ENCODE data around the gene L3MBTL1.
"Not testable (repeated sequence)": the region's sequence is repeated elsewhere in the genome, so short reads cannot be mapped to it uniquely, and the experiment has no call there.

The L3MBTL1 gene

DNA sequence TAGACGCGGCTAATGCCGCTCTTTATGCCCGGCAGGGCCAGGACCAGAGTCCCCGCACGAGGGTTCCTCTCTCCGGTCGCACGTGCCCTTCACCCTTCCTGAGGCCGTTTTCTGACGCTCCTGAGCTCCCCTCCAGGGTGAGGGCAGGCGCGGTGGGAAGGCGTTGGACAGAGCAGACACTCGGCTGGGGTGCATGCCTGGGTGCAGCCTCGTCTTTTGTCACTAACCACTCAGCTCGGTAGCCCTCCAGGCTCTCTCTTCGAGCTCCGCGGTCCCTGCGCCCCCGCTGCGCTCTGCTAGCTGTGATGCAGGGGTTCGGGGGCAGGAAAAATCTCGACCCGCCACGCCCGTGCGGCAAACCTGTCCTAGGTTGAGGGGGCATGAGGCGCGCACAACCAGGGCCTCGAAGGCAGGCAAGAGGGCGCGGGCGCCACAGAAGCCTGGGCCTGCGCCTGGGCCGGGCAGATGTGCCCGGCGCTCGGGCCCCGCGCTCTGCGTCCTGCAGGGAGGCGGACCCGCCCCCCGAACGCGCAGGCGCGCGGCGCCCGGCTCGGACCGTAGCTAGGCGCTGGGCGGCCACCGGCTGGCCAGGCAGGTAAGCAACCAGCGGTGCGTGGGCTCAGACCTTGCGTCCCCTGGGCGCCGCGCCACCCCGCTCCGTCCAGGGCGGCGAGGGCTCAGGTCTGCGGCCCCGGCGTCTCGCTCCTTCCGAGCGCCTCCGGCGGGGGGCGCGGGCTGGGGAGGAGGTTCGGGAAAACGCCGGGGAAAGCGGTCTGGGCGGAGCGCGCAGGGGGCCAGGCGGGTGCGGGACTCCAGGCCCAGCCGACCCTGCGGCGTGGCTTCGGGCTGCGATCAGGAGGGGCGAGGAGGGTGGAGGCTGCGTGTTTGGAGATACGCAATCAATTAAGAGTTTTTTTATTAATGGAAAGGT lies at the start of gene L3MBTL1:
L3MBTL1 (plus strand) TSS at position 548 of the 931 bp plus-strand sequence. CDS start 5,807 bp downstream, outside the sequence.
- DNase-seq: no peak

DNA sequence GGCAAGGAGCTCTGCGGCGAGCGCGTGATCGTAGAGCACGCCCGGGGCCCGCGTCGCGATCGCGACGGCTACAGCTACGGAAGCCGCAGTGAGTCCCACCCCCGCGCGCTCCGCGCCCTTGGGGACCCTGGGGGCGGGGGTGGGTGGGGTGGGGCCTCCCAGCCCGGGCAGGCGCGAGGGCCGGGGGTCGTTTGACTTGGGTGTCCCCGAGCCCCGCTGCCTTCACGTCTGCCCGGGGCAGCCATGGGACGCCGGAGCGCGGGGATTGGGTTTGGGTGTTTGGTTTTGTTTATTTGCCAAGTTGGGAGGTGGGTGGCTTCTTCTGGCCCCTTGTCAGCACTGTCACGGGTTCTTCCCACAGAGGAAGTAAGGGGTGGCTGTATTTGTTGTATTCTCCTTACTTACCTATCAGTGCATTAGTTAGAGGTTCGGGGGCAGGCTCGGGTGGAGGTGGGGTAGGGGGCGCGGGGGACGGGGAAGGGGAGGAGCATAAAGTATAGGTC lies 49.0 kb upstream of the L3MBTL1 start:
- DNase-seq: no peak

- DNase-seq: no peak
Observed at GRCh38 chr20:43459022-43459942, 48.2 kb upstream of the L3MBTL1 start.

- DNase-seq: no peak
Observed at GRCh38 chr20:43460172-43460829, 47.2 kb upstream of the L3MBTL1 start.

DNA sequence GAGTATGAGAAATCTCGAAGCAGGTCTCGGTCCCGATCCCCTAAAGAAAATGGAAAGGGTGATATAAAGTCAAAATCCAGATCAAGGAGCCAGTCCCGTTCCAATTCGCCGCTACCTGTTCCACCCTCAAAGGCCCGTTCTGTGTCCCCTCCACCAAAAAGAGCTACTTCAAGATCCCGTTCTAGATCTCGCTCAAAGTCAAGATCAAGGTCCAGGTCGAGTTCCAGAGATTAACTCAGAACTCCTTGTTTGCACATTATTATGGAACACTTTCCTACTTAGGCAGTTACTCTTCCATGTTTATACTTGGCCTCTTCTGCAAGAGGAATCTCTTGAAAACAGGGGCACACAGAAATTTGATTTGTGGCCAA lies 46.7 kb upstream of the L3MBTL1 start:
- no peak for DNase-seq

GRCh38 chr20:43461894-43462659 lies 45.4 kb upstream of the L3MBTL1 start:
- no peak for DNase-seq

DNA sequence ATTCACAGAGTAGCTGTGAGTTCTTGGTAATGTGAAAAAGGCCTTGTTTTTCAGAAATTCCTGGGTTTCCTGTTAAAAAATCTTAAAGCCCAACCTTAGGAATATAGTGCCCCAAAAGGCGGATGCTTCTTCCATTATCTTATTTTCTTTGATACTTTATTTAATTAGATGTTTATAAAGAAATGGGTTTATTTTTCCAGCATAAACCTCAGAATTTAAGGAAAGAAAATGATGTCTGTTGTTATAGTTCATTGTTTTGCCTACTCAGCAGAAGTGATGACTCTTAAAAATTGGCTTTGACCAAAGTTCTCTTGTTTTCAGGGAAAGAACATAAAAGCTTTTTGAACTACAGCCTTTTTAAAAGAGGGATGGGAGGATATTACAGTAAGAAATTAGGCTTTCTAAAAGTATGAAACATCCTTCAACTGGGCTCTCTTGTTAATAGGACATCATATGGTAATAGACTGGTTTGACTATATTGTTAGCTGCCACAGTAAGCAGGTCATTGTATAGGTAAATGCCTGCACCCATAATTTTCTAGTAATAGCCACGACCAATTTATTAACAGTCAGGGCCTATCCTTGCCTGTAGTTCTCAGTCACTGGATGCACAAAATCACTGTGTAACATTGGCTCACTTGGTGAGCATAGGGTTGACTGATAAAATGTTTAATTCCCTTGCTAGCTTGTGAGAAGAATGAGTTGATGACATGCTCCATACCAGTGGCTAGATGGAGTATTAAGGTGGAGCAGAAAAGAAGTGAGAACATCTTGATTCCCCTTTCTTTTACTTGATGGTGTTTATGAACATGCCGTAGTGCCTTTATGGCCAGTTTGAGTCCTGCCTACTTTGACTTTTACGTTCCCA lies 44.6 kb upstream of the L3MBTL1 start:
- no peak for DNase-seq

DNA sequence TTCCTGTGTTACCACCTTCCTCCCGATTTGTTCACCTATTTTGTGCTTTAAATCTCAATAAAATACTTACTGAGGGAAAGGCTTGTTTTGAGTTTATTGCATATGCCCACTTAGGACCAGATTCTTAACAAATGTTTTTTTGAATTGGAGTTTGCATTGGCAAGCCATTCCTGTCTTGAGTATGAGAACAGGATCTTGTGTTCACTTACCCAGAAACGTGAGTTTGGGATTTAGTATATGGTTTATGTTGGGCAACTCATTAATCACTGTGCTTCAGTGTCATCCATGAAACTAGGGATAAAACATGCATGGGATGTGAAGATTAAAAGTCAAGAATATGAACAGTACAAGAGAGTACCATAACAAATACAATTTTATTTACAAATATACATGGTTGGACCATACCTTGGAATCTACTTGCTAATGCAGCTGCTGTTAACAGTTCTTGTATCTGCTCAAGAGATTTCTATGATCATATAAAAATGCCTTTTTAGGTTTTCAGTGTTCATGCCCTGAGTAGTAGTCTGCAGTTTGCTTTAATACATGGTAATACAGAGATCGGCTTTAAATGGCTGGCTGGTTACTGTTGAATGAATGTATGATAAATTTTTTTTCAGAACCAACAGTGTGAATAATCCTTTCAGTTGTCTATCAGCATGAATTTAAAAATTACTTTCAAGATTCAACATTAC lies 43.8 kb upstream of the L3MBTL1 start:
- no peak for DNase-seq

DNA sequence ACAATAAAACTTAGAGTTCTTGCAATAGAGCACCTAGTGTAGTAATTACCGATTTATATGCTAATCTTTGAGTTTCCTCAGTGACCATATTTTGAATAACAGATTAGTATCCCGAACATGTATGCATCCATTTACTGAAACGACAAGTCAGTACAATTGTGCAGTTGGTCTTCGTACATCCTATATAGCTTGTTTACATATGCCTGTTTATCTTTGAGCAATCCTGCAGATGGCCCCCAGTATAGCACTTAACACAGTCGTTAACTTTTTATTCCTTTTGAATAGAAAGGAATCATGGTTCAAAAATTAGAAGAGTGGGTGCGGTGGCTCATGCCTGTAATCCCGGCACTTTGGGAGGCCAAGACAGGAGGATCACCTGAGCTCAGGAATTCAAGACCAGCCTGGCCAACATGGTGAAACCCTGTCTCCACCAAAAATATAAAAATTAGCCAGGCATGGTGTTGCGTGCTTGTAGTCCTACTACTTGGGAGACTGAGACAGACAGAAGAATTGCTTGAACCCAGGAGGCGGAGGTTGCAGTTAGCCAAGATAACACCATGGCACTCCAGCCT lies 43.2 kb upstream of the L3MBTL1 start:
- no peak for DNase-seq

DNA sequence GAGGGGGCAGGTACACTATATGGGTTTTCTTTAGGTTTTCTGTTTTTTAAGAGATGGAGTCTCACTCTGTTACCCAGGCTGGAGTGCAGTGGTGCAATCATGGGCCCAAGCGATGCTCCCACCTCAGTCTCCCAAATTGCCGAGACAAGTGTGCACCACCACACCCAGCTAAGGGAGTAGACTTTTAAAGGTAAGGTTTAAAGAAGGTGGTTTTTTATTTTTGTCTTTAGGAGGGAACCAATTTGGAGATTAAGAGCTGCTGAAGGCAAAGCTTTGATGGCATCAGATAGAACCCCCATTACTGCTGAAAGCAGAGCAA lies 41.9 kb upstream of the L3MBTL1 start:
- DNase-seq: no peak

DNA sequence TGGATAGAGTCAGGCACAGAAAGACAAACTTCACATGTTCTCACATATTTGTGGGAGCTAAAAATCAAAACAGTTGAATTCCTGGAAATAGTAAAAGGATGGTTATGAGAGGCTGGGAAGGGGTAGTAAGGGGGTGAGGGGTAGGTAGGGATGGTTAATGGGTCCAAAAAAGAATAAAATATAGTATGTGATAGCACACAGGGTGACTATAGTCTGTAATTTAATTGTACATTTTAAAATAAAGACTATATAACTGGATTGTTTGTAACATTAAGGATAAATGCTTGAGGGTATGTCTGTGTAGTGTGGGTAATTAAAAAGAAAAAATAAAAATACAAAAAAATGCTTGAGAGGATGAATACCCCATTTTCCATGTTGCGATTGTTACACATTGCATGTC lies 39.9 kb upstream of the L3MBTL1 start:
- no peak for DNase-seq

- no peak for DNase-seq
Observed at GRCh38 chr20:43472671-43473380, 34.7 kb upstream of the L3MBTL1 start.

DNA sequence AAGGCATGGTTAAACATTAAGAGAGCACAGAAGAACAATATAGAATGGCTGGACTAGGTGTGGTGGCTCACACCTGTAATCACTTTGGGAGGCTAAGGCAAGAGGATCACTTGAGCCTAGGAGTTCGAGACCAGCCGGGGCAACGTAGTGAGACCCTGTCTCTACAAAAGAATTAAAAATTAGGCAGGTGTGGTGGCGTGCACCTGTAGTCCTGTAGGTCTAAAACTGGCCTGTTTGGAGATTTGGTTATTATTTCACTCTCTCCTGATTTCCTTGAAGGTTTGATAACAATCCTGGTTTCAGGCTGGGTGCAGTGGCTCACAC lies 34.2 kb upstream of the L3MBTL1 start:
- DNase-seq: no peak

DNA sequence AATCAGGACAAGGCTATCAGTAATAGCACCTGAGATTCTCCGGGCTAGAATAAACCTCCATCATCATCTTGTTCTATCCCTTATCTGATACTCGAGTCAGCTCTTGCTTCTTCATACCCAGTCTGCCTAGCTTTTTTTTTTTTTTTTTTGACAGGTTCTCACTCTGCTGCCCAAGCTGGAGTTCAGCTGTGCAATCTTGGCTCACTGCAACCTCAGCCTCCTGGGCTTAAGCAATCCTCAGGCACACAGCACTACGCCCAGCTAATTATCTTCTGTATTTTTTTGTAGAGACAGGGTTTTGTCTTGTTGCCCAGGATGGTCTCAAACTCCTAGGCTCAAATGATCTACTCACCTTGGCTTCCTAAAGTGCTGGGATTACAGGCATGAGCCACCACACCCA lies 30.3 kb upstream of the L3MBTL1 start:
- no peak for DNase-seq

GRCh38 chr20:43477619-43478018 lies 29.9 kb upstream of the L3MBTL1 start:
- DNase-seq: no peak

DNA sequence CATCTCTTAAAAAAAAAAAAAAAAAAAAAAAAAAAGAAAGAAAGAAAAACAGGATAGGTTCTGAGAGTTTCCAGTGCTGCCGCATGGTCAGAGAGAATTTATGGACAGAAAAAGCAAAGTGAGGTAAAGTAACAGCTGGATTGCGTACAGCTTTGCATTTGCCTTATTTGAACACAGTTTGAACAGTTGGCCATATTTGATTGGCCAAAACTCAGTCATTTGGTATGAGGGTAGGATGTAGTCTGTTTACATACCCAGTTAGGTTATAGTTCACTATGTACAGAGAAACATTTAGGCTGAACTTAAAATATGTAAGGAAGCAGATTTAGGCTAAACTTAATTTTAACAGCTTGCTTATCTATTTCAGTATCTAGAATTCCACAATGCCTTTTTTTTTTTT lies 17.5 kb upstream of the L3MBTL1 start:
- DNase-seq: no peak

- no peak for DNase-seq
Observed at GRCh38 chr20:43492101-43492500, 15.4 kb upstream of the L3MBTL1 start.

DNA sequence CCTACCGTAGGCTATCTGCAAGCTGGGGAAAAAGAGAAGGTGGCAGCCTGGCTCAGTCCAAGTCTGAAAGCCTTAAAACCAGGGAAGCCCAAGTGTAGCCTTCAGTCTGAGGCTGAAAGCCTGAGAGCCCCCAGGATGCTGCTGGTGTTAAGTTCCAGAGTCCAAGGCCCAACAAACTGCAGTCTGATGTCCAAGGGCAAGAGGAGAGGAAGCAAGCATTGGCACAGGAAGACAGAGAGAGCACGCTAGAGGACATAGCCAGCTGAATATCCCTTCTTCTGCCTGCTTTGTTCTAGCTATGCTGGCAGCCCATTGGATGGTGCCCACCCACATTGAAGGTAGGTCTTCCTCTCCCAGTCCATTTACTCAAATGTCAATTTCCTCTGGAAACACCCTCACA lies 12.1 kb upstream of the L3MBTL1 start:
- no peak for DNase-seq

DNA sequence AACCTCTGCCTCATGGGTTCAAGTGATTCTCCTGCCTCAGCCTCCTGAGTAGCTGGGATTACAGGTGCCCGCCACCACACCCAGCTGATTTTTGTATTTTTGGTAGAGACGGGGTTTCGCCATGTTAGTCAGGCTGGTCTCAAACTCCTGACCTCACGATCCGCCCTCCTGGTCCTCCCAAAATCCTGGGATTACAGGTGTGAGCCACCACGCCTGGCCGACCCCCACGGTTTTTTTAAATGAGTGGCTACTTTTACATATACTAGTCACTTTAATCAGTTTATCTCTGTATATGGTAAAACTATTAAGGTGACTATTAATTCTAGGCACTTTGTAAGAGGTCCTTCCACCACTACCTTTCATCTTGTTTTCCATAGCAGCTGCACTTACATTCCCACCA lies 5.5 kb upstream of the L3MBTL1 start:
- DNase-seq: not testable (repeated sequence)

DNA sequence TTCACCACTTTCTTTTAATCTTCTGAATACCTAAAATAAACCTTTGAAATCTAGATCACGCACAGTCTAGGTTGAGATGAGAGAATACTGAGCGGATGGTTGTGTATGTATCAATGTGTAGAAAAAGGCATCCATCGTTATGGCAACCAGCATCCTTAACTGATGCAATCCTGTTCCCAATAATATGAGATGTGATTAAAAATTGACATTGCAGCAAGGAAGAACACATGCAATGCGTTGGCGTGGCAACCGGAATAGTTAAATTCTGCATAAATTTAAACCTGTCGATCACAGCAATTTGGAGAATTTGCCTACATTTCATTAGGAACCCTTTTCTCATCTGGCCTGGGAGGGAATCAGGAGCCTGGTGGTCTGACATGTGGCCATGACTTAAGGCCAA lies 1.3 kb upstream of the L3MBTL1 start:
- no peak for DNase-seq

Measured in GOT3 (cell line).